ENCODE data around the gene MID1IP1. TPM values are rescaled to one million over a fixed set of nuclear protein-coding genes. Genes with fewer than 3 reads are reported as not detected.

The MID1IP1 gene
- total RNA-seq, 4 donors from 2014 or later = 51.5 to 119 (median 69.0) TPM

GRCh38 chrX:38847903-38848230 is 46.6 kb downstream of the MID1IP1 start:
- Histone ChIP-seq H3K4me3 (no peak overlapping the region), H3K4me1 (no peaks in the 10 kb centered on the region), H3K9me3 (no peaks in the 10 kb centered on the region), H3K27ac (replicated peaks in 1 of 4) (no peak overlapping the region), H3K36me3 (no peaks in the 10 kb centered on the region), H3K27me3 (no peaks in the 10 kb centered on the region)
- intact Hi-C loops (cut with DNase I) = no loop called here
- 85% methylated on average over 1 of the region's 1 CpG for WGBS
- no peak for DNase-seq (ENCODE audit: extremely low spot score)
- TF ChIP-seq POLR2A (IDR thresholded peaks at IDR 0.05; ENCODE audit: low read depth) (no peak), EP300 (IDR thresholded peaks at IDR 0.05) (no peak), POLR2AphosphoS5 (IDR thresholded peaks at IDR 0.05) (no peak), CTCF (IDR thresholded peaks at IDR 0.05) (no peak)

- no peak for DNase-seq (ENCODE audit: extremely low spot score)
- Histone ChIP-seq H3K9me3 (no peaks in the 10 kb centered on the region), H3K4me3 (no peak overlapping the region), H3K4me1 (no peaks in the 10 kb centered on the region), H3K27ac (replicated peaks in 1 of 4) (no peak overlapping the region), H3K27me3 (no peaks in the 10 kb centered on the region), H3K36me3 (no peaks in the 10 kb centered on the region)
- TF ChIP-seq POLR2AphosphoS5 (IDR thresholded peaks at IDR 0.05) = no peak
- 78% methylated on average over 6 of the region's 7 CpGs for WGBS
- intact Hi-C loops (cut with DNase I) = no loop called here
These were observed 47.6 kb downstream of the MID1IP1 start for GRCh38 chrX:38848671-38849455.

GRCh38 chrX:38850807-38851544 is 49.7 kb downstream of the MID1IP1 start:
- Histone ChIP-seq H3K27me3 (no peaks in the 10 kb centered on the region), H3K4me1 (no peaks in the 10 kb centered on the region), H3K9me3 (no peaks in the 10 kb centered on the region), H3K27ac (replicated peaks in 1 of 4) (no peak overlapping the region), H3K36me3 (no peaks in the 10 kb centered on the region), H3K4me3 (no peak overlapping the region)
- 74% methylated on average over 6 of the region's 6 CpGs for WGBS
- no peak for TF ChIP-seq POLR2AphosphoS5 (IDR thresholded peaks at IDR 0.05)
- TF ChIP-seq CTCF (IDR thresholded peaks at IDR 0.05) = no peak
- TF ChIP-seq POLR2A (IDR thresholded peaks at IDR 0.05; ENCODE audit: low read depth) = no peak
- TF ChIP-seq EP300 (IDR thresholded peaks at IDR 0.05) = no peak
- no peak for DNase-seq (ENCODE audit: extremely low spot score)
- intact Hi-C loops (cut with DNase I) = no loop called here

GRCh38 chrX:38854305-38854704 is 53.0 kb downstream of the MID1IP1 start:
- Histone ChIP-seq H3K36me3 (no peaks in the 10 kb centered on the region), H3K9me3 (no peaks in the 10 kb centered on the region), H3K4me3 (no peak overlapping the region), H3K4me1 (no peaks in the 10 kb centered on the region), H3K27me3 (no peaks in the 10 kb centered on the region), H3K27ac (replicated peaks in 1 of 4) (no peak overlapping the region)
- TF ChIP-seq POLR2AphosphoS5 (IDR thresholded peaks at IDR 0.05) (no peak), CTCF (IDR thresholded peaks at IDR 0.05) (no peak), EP300 (IDR thresholded peaks at IDR 0.05) (no peak), POLR2A (IDR thresholded peaks at IDR 0.05; ENCODE audit: low read depth) (no peak)
- 41% methylated on average over 2 of the region's 3 CpGs for WGBS
- DNase-seq (ENCODE audit: extremely low spot score) = no peak
- intact Hi-C loops (cut with DNase I) = no loop called here

Other genes with a start within 250 kb of the MID1IP1 start
- 10 to 100 TPM; 11.6 to 53.8 (median 45.2) TPM for gene TSPAN7, start 239.9 kb upstream of the MID1IP1 start, total RNA-seq

Data from esophagus muscularis mucosa (tissue), 4 donors.